Nucleus accumbens (tissue), 56 donors: ENCODE data around the gene LIG1.
A peak's percentile ranks its signal among the peaks of the same experiment; 100 is the strongest.

Experiments used
- DNase-seq, 56 donors: peaks; one replicate each; lab custom pipeline; 2025; lab: John Stamatoyannopoulos, UW

Gene LIG1

DNA sequence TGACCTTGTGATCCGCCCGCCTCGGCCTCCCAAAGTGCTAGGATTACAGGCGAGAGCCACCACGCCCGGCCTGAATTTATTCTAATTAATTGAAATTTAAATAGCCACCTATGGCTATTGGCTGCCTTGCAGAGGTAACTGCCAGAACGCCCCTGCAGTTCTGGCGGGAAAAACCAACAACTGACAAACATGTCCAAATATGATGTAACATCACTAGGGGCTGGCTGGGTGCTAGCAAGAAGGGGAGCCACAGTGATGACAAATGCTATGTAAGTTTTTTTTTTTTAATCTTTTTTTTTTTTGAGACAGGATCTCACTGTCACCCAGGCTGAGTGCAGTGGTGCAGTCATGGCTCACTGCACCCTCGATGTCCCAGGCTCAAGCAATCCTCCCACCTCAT is 13.2 kb upstream of the LIG1 start:
- no peak for DNase-seq

DNA sequence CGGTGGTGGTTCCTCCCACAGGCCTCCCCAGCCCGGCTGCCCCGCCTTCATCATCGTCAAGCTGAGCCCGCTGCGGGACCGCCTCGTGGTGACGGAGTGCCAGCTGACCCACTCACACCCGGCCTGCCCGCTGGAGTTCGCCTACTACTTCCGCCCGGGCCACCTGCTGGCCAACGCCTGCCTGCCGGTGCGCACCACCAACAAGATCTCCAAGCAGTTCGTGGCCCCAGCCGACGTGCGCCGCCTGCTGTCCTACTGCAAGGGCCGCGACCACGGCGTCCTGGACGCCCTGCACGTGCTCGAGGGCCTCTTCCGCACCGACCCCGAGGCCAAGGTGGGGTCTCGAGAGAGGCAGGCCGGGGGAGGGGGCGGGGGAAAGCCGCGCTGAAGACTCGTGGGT is 12.3 kb upstream of the LIG1 start:
- no peak for DNase-seq

DNA sequence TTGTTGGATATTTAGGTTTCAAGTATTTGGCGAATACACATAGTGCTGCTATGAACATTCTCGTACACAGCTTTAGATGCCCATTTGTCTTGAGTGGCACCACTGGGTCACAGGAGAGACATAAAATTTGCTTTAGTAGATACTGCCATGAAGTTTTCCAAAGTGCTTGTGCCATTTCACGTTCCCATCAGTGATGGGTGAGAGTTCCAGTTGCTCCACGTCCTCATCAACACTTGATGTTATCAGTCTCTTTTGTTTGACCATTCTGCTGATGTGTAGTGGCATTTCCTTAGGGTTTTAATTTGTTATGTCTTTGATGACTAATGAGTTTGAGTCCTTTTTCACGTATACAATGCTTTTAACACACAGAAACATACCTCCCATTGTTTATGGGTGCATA is 11.4 kb upstream of the LIG1 start:
- no peak for DNase-seq

DNA sequence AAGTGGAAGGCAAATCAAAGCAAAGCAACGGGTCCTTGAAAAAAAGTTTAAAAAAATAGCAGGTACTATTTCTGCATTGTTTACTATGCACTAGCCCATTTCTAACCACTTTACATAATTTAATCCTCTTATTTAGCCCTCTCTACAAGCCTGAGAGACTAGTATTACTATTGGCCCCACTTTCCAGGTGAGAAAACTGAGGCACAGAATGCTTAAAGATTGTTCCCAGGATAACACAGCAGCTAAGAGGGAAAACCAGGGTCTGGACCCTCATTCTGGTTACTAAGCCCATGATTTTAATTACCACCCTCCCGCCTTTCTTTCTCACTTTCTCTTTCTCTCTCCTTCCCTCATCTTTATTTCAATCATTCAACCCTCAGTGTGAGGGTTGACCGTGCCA is 6.1 kb upstream of the LIG1 start:
- DNase-seq, result no peak

DNA sequence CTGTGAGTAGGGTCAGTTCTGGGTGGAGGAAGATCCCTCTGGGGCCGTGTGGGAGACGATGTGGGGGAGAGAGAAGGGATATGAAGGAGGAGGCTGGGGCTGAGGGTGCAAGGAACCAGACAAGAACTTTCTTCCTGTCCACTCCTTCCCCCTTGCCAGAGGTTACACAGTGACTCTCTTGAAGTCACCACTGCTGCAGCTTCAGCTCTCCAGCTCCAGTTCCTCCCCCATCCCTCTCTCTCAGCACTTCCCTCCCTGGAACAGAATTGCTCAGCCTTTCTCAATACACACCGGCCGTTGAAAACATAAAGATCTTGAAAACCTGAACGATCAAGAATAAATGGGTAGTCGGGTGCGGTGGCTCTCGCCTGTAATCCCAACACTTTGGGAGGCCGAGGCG is 5.4 kb upstream of the LIG1 start:
- DNase-seq, result no peak

DNA sequence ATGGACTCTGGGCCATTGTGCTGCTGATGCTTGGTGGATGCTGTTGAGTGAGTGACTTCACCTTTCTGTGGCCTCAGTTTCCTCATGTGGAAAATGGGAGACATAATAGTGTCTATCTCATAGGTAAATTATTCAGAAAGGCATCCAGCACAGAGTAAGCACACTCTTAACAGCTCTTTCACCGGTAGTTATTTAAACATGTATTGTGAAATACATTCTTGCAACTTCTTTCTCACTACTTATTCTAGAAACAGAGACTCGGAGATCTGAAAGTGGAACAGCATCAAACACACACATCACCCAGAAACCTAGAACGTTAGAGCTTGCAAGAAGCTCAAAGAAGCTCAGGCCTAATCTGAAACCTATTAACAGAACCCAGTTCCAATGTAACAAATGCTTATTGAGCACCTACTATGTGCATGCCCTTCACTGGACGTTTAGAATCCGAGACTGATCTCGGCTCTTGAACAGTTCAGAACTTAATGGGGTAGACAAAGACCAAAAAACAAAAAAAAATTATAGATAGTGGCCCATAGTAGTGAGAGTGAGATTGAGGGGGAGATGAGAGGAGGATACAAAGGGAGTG is 4.4 kb upstream of the LIG1 start:
- DNase-seq, result no peak

DNA sequence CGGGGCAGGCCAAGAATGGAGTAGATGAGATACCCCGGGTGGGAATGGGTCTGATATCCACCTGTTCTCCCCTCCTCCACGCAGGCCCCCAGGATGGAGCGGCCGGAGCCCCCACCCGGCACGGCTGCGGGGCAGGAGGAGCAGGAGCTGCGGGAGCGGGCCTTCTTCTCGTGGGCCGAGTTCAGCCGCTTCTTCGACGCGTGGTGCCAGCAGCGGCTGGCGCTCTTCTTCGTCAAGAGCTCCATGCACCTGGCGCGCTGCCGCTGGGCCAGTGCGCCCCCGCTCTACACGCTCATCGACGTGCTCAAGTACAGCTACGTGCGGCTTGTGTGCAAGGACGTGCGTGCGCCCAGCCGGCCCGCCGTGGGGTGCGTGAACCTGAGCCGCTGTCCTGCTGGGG is 1.6 kb upstream of the LIG1 start:
- no peak for DNase-seq

DNA sequence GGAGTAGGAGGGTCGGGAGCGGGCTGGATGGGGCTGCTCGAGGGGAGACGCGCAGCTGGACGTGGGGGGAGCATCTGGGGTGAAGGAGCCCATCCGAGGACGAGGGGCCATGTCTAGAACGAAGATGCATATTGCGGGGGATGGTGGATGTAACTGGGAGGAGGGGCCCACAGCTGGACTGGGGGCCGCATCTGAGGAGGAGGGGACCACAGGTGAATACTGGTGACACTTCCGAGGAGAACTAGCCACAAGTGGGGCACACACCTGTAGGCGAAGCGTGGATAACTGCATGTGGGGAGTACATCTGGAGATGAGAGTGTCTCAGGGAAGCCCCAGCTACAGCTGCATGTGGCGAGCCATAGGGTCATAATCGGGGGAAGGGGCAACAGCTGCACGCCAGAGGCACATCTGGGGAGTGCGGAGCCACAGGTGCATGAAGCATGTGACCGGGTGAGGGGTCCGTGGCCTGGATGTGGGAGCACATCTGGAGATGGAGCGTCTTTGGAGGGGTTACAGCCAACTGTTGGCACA is 738 bp upstream of the LIG1 start:
- peak in 1 of 56 donors; percentile 12 for DNase-seq

DNA sequence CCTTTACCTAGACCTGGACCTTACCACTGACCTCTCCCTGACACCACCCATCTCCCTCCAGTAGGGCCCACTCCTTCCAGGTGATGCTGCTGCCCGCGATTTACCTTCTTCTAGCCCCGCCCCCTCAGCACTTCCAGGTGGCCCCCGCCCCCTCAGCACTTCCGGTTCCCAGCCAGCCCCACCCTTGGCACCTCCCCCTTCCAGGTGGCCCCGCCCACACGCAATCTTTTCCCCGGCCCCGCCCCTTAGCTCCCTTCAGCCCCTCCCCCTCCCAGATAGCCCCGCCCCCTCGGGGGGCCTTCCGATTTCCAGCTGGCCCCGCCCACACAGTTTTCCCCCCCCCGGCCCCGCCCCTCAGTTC is 586 bp downstream of the LIG1 start:
- DNase-seq, result peak in 33 of 56 donors; percentile 6 to 74 (median 38)

DNA sequence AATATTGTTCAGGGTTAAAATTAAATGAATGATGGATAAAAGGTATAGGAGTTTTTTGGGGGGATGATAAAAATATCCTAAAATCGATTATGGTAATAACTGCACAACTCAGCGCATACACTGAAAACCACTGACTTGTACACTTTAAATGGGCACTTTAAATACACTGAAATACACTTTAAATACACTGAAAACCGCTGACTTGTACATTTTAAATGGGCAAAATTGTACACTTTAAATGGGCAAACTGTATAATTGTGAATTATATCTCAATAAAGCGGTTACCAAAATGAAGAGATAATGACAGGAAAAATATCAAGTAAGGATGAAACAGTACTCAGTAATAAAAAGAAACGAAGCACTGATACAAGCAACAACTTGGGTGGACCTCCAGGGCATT is 1.5 kb downstream of the LIG1 start:
- no peak for DNase-seq

DNA sequence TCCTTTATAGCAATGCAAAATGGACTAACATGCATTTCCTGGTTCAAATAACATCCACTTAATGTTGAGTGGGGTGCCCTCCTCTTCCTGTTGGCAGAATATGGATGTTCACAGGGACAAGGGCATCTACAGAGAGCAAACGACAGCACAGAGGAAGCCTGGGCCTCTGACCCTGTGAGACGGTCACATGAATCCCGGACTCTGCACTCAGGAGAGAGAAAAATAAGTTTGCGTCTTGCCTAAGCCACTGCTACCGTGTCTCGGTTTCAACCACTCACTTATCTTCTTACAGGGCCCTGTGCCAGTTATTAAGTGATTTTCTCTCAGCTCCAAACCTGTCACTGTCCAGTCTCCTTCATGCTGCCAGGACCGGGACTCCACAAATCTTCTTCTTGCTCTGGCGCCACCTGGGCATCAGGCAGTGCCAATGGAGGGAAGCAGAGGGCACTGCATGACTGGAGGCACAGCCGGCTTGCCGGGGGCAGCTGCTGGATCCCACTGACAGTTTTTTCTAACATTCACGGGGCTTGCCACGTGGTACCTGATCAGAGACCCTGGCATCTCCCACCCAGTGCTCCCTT is 11.8 kb downstream of the LIG1 start:
- no peak for DNase-seq

DNA sequence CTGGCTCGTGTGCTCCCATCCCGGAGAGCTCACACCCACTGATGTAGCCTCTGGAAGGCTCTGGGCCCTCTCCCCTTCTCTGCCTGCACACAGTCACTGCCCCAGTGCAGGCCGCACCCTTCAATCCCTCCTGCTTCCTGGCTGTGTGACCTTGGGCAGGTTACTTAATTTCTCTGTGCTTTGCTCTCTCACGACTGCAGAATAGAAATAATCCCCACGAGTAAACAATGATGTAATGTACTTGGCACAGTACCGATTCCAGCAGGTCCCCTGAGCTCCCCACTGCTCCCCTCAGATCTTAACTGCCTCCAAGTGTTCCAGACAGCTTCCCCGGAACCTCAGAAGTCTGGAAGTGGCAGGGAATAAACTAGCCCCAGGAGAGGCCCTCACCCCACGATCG is 16.1 kb downstream of the LIG1 start:
- DNase-seq, result no peak

DNA sequence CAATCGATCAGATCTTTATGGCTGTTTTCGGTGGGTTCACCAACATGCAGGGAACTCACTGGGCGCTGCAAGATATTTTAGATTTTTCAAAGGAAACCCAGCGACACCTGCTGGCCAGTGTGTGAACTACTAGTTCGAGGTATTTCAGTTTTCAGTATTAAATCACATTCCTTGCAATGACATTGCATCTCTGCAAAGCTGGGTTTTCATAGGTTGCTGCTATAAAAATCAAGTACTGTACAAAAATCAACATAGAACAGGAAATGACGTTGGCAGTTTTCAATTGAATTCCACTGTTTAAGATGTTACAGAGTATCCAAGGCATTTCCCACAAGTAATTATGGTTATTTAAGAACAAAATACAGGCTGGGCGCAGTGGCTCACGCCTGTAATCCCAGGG is 17.6 kb downstream of the LIG1 start:
- DNase-seq, result peak in 50 of 56 donors; percentile 2 to 89 (median 48)

DNA sequence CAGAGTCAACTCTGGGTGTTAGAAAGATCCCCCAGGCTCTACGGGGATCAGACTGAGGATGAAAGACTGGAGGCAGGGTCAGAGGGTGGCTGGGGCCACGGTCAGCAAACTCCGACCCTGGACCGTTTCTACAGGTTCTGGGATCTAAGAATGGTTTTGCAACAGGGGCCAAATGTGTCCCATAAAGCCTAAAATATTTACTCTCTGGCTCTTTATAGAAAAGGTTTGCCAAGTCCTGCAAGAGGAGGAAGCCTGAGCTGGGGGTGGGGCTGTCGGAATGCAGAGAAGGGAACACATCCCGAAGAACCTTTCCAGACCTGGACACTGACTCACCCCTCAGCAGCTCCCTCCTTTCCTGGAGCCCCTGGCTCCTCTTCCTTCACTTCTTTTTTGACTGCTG is 20.7 kb downstream of the LIG1 start:
- DNase-seq, result no peak

DNA sequence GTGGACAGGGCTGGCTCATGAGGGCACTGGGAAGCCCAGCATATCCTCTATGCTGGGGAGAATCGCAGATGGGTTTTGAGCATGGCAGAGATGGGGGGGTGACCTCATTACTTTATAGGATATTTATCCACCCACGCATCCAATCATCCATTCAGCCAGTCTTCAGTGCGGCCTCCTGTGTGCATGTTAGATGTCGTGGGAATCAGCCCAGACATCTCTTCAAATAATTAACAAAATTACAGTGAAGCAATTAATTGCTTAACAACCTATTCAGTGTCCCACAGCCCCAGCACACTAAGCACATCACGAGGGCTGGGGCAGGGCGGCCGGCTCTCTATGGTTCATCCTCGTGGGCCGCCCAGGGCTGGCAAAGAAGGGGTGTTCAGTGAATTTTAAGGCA is 21.6 kb downstream of the LIG1 start:
- no peak for DNase-seq

DNA sequence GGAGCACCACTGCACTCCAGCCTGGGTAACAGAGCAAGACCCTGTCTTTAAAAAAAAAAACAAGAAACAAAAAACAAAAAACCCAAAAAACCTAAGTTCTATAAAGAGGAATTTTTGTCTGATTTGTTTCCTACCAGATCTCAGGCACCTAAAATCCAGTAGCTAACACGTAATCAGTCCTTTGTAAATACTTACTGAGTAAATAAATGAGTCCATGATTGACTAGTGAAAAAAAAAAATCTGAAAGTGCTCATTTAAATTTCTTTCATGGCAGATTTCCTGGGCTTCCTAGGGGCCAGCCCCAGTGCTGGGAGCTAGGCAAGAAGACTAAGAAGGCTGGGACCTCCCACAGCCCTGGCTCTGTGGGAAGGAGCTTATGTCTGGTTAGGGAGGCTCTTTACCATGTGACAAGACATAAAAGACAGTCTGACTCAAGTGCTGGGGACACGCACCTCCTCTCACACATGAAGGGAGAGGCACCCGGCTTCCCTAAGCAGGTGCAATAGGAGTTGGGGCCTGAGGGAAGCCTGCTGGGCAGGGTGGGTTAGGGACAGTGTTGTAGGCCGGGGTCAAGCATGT is 22.5 kb downstream of the LIG1 start:
- peak in 19 of 56 donors; percentile 3 to 65 (median 20) for DNase-seq

DNA sequence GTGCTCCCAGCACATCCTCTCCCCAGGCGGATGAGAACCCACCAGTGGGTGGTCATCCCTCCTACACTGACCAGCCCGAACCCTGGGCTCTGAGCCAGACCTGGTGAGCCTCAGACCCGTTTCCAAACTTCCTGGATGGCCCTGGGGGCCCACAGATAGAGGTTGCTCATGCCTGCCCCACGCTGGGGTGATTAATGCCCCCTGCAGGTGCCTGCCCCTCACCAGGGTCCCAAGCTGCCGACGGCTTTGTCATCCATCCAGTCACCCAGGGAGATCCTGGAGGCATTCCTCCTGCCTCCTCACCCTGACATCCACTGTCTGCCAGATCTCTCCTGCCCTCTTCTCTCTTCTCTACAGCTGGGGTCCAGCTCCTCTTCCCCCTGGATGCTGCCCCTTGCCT is 31.1 kb downstream of the LIG1 start:
- no peak for DNase-seq

DNA sequence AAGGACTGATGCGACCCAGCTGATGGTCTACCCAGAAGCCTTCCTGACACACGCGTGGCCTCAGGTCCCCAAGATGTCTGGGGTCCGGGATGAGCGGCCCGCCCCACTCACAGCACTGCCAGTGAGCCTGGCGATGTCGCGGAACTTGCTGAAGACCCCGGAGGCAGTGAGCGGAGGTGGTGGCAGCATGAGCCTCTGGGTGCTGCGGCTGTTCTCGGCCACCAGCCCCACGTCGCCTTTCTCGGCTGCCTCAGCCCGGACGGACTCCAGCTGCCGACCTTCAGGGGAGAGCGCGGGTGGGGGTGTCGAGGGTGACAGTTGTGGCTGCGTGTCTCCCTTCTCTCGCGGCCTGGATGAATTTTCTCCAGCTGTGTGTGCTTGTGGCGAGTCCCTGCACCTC is 32.7 kb downstream of the LIG1 start:
- DNase-seq, result no peak

DNA sequence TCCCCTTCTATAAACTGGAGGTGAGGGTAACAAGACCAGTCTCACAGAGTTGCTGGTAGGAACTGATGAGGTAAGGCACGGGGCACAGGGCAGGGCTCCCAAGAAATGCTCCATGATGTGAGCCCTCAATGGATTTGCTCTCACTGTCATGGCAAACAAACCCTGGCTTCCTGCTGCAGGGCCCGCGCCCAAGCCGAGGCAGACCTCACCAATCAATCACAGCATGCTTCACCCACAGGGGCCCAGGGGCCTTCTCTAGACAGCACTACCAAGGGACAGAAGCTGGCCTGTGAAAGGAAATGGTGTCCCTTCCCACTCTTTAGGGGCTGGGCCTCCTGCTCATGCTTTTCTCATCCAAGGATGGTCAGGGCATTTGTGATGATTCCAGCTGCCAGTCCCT is 33.6 kb downstream of the LIG1 start:
- no peak for DNase-seq

DNA sequence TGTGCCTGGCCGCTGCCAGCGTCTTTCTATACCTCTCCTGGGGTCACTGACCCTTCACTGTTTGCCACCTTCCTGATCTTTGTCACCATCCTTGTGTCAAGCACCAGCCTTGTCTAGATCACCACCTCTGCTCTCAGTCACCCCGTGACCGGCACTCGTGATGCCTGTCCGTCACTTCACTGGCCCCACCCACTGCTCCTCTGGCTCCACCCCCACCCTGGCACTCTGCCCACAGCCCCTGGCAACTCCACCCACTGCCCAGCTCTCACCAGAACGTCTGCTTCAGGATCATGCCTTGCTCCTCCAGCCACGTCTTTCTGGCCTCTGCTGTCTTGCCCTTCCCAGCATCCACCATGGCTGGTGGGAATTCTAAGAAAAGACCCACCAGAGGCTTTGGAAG is 34.7 kb downstream of the LIG1 start:
- DNase-seq, result peak in 5 of 56 donors; percentile 3 to 51 (median 9)

DNA sequence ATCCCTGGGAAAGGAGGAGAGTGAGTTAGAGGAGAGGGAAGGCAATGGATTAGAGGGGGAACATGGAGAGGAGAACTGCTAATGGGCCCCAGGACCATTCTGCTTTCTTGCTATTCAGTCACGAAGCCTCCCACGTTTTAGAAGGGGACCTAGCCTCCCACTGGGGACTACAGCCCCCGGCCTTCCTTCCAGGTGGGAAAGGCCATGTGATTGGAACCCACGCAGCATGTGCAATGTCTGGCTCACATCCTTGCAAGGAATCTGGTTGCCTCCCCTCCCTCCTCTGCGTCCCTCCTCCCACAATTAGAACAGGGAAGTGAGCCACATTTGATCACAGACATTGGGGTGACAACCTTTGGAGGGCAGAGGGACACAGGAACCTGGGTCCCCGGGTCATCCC is 37.0 kb downstream of the LIG1 start:
- no peak for DNase-seq

DNA sequence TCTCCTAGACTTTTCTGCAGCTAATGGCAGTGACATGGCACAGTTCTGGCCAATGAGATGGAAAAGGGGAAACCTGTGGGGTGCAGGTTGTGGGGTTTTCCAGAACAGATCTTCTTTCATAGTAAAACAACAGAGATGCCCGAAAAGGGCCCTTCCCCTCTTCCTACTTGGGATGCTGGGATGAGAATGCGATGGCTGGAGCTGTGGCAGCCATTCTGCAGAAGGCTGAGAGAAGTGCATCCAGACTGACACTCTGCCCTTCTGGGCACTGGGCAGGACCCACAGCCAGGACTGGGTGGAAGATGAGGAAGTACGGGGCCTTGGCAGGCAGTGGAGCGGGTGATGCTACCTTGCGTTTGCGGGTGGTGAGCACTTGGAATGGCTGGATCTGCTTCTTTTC is 42.6 kb downstream of the LIG1 start:
- DNase-seq, result no peak
